Small intestine (tissue), 7 donors: ENCODE measurements around the gene GRIK3. TPM values are rescaled to one million over a fixed set of nuclear protein-coding genes. Genes with fewer than 3 reads are reported as not detected.

Experiments used
- DNase-seq, 2 donors: peaks; one replicate each; pipeline versions ENCODE4 v3.0.0 to v3.0.0-alpha.2; 2013
- FAIRE-seq: peaks from 2 replicates; lab custom pipeline; 2012; peaks lifted over from hg19 to GRCh38; lab: Jason Lieb, UNC
- H3K27ac ChIP-seq, 3 donors: one replicate each; pipeline ENCODE4 v1.5.1; 2013; ENCODE audit warnings: low read length in 2 of 3, mild to moderate bottlenecking in 2 of 3, control low read depth in 1 of 3, inconsistent platforms in 1 of 3, low read depth in 1 of 3, moderate library complexity in 1 of 3
- H3K27me3 ChIP-seq, 3 donors: one replicate each; pipeline ENCODE4 v1.6.1; 2013; ENCODE audit warnings: low read length in 3 of 3, inconsistent platforms in 1 of 3; ENCODE audit not compliant: control insufficient read depth in 3 of 3, insufficient read depth in 3 of 3
- H3K36me3 ChIP-seq, 3 donors: one replicate each; pipeline ENCODE4 v1.6.1; 2013; ENCODE audit warnings: low read length in 3 of 3, inconsistent platforms in 1 of 3, low read depth in 1 of 3, mild to moderate bottlenecking in 1 of 3, moderate library complexity in 1 of 3; ENCODE audit not compliant: control insufficient read depth in 3 of 3, insufficient read depth in 2 of 3
- H3K4me1 ChIP-seq, 3 donors: one replicate each; pipeline ENCODE4 v1.6.1; 2013; ENCODE audit warnings: low read length in 2 of 3, inconsistent platforms in 1 of 3, low read depth in 1 of 3, mild to moderate bottlenecking in 1 of 3, moderate library complexity in 1 of 3; ENCODE audit not compliant: control insufficient read depth in 3 of 3, insufficient read depth in 2 of 3
- H3K4me3 ChIP-seq, 3 donors: one replicate each; pipeline ENCODE4 v1.5.1; 2013; ENCODE audit warnings: low read length in 3 of 3, control low read depth in 1 of 3, inconsistent platforms in 1 of 3, low read depth in 1 of 3, mild to moderate bottlenecking in 1 of 3, moderate library complexity in 1 of 3
- H3K9me3 ChIP-seq, 2 donors: one replicate each; pipeline ENCODE4 v1.6.1; 2013; ENCODE audit warnings: low read depth in 1 of 2, low read length in 1 of 2; ENCODE audit not compliant: control insufficient read depth in 2 of 2, insufficient read depth in 1 of 2
- WGBS, 3 donors: extraction: QIAGEN DNeasy Blood & Tissue Kit; methylation state at CpG; one replicate each; pipeline ENCODE4 v1.1.7; 2013; 5-methylcytosine and 5-hydroxymethylcytosine counted together
- polyA plus RNA-seq, 4 donors: library from polyadenylated mRNA; stranded (reverse) in 3 of 4; unstranded in 1 of 4; fragments of 200-250 nt in 3 of 4; fragments of 120-200 nt in 1 of 4; gene quantifications; one replicate each; pipeline versions ENCODE4 v1.2.1 to v1.2.3, GENCODE V29; 2013
- donor health status: healthy with polysubstance abuse.
- donor health status: control.
- donor health status: control.
- donor health status: Bipolar disorder and iron deficiency.
- donor health status: healthy.

GRIK3 gene
- polyA plus RNA-seq, 4 donors, result 0.81 to 1.9 TPM; not detected in 2

DNA sequence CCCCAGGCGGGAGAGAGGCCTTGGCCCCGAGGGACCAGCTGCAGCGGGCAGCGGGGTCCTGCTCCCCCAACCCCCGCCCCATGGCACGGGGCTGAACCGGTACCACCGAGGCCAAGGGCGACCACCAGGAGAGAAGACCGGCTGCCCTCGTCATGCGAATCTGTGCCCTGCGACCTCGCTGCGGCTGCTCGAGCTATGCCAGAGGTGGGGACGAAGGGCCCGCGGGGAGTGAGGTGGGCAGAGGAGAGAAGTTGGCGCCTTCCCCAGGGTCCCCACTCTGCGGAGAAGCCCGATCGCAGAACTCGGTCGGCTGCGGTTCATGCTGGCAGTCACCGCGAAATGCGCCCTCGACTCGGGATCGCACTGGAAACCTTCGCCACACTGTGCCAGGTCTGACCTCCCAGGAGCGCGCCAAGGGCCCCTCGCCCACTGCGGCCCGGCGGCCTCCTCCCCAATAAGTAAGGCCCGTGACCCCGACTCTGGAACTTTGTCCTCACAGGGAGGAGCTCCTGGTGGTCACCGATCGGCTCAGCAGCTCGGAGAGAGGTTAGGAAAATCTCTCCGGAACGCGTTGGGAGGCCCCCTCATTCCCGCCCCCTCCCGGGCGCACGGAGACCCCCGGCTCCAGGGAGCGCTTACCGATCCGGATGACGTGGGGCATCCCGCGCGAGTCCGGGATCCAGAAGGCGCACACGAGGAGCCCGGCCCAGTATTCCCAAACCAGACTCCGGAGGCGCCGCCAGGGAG is 787 bp downstream of the GRIK3 start:
- peaks cover 14 to 68% (median 43%) of the 10 kb centered on the region in 3 donors for H3K27me3 ChIP-seq
- H3K36me3 ChIP-seq, result no peaks in the 10 kb centered on the region
- H3K4me1 ChIP-seq, result no peaks in the 10 kb centered on the region
- H3K27ac ChIP-seq, result no peak overlapping the region
- FAIRE-seq, result no peak
- no peak overlapping the region for H3K4me3 ChIP-seq
- no peaks in the 10 kb centered on the region for H3K9me3 ChIP-seq
- DNase-seq, result no peak
- WGBS, 3 donors, result 3 to 7% (median 7%) methylated on average over 46 to 66 of the region's 66 CpGs

GRCh38 chr1:37032660-37033354 is 1.5 kb downstream of the GRIK3 start:
- Histone ChIP-seq H3K9me3 (no peaks in the 10 kb centered on the region), H3K36me3 (no peaks in the 10 kb centered on the region), H3K4me1 (no peaks in the 10 kb centered on the region), H3K4me3 (no peak overlapping the region), H3K27ac (no peak overlapping the region), H3K27me3 (peaks cover 14 to 61% (median 45%) of the 10 kb centered on the region in 3 donors)
- WGBS, 3 donors, result 3 to 12% (median 9%) methylated on average over 43 to 60 of the region's 60 CpGs
- FAIRE-seq (no peak), DNase-seq (no peak)

DNA sequence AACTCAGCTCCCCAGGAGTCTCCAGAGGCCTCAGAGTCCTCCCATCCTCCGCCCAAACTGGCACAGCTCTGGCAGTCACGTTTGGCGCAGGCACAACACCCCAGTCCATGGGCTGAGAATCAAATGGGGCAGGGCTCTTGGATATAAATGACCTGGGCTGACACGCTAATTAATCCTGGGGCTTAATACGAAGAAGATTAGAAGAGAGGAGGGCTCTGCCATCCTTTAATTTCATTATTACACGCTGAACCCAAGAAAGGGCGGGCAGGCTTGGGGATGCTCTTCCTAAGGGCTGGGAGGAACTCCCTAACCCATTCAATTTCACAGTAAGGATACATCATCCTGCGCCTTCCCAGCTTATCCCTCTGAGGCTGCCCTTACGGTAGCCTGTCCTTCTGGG is 2.4 kb downstream of the GRIK3 start:
- Histone ChIP-seq H3K9me3 (no peaks in the 10 kb centered on the region), H3K4me3 (no peak overlapping the region), H3K27ac (no peak overlapping the region), H3K4me1 (no peaks in the 10 kb centered on the region), H3K27me3 (peaks cover 14 to 53% (median 42%) of the 10 kb centered on the region in 3 donors), H3K36me3 (no peaks in the 10 kb centered on the region)
- DNase-seq (no peak), FAIRE-seq (no peak)
- 26 to 38% (median 37%) methylated on average over 9 of the region's 9 CpGs for WGBS, 3 donors

DNA sequence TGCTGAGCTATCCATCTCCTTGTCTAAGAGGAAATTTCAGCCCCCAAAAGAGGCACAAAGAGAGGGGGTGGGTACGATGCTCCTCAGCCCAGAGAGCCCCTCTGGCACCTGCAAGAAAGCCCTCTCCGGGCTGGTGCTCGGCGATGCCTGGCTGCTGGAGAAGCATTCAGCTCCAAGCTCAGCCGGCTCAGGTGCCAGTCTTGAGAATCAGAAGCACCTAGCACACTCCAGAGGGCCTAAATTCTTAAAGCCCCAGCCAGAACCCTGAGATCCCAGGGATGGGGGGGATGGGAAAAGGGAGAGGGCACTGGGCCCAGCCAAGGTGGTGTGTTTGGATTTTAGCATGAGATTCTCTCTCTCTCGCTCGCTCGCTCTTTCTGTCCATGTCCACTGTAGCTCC is 2.9 kb downstream of the GRIK3 start:
- FAIRE-seq, result no peak
- DNase-seq, result no peak
- H3K4me3 ChIP-seq, result no peak overlapping the region
- no peaks in the 10 kb centered on the region for H3K36me3 ChIP-seq
- no peaks in the 10 kb centered on the region for H3K9me3 ChIP-seq
- peaks cover 14 to 49% (median 41%) of the 10 kb centered on the region in 3 donors for H3K27me3 ChIP-seq
- no peak overlapping the region for H3K27ac ChIP-seq
- no peaks in the 10 kb centered on the region for H3K4me1 ChIP-seq
- 51 to 66% (median 55%) methylated on average over 8 of the region's 8 CpGs for WGBS, 3 donors

DNA sequence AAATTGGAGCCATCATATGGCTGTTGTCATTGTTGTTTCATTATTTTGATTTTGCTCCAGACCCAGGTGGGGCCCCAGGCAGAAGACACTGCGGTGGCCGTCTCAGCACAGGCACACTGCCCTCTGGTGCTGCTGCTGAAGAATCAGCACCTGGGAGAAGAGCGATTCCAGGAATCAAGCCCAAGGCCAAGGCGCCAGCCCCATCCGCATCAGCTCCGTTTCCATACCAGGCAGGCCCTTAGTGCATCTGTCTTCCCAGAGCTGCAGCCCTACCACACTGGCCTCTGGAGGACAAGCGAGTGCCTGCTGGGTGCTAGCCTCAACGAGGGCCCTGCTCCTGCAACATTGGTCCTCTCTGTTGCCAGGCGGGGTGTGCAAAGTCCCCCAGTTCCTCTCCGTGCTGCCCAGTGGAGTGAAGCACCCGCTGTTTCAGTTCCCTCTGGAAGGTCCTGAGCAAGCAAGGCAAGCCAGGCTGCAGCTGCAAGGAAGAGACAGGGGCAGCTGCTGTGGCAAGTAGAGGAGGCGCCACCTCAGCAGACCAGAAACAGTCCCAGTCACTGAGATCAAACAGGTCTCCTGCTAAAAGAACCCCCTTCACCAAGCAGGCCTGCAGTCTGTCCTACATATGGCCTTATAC is 5.2 kb downstream of the GRIK3 start:
- WGBS, 3 donors, result 36 to 43% (median 38%) methylated on average over 12 of the region's 12 CpGs
- no peak for DNase-seq
- peaks cover 9 to 32% (median 29%) of the 10 kb centered on the region in 3 donors for H3K27me3 ChIP-seq

DNA sequence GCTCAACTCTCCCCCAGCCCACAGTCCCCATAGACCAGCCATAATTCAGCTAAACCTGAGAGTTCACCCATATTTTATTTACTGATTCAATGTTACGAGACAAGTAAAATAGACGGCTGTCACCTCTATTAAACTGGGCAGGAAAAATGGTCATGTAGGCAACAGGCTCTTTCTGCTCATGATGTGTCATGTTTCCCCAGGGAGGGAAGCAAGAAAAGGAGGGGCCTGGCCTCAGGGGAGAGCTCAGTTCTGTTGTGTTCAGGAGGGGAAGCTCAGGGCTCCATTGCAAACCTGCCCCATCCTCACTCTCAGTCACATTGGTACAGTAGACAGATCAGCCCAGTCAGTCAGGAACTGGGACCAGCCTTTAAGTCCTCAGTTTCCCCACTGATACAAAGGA is 12.8 kb downstream of the GRIK3 start:
- H3K4me1 ChIP-seq, result no peaks in the 10 kb centered on the region
- FAIRE-seq, result no peak
- no peaks in the 10 kb centered on the region for H3K36me3 ChIP-seq
- no peak overlapping the region for H3K4me3 ChIP-seq
- peaks cover 0 to 3% of the 10 kb centered on the region in 2 donors for H3K9me3 ChIP-seq
- 93 to 96% (median 94%) methylated on average over 2 of the region's 2 CpGs for WGBS, 3 donors
- H3K27me3 ChIP-seq, result peaks cover 0 to 3% (median 0%) of the 10 kb centered on the region in 3 donors
- H3K27ac ChIP-seq, result no peak overlapping the region
- no peak for DNase-seq

More for the DNA sequence above, 5.2 kb downstream of the GRIK3 start:
- Histone ChIP-seq H3K9me3 (no peaks in the 10 kb centered on the region), H3K36me3 (no peaks in the 10 kb centered on the region), H3K4me3 (no peak overlapping the region), H3K4me1 (no peaks in the 10 kb centered on the region), H3K27ac (no peak overlapping the region)
- FAIRE-seq, result no peak

DNA sequence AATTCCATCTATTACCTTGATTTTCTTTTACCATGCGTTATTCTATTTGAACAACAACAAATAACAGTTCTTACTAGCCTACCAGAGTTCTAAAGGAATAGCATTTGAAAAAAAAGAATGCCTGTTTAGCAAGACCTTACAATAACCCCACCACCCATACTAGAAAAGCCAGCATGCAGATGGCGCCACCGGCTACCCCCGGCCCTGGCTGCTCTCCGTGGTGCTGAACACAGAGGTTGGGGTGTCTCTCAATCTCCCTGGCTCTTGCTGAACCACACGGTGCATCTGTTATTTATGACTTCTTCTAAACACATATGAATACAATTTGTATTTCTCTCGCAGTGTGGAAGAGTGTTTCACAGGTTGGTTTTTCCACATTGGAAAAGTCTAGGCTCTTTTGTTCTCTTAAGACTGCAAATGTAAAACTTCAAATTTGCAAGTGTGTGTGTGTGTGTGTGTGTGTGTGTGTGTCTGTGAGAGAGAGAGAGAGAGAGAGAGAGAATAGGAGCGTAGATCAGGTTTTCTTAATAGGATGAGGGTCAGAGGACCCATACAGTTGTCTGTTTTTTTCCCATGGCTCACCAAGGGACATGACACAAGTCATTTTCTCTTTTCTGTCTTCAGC is 13.6 kb downstream of the GRIK3 start:
- H3K4me1 ChIP-seq, result no peaks in the 10 kb centered on the region
- FAIRE-seq (no peak), DNase-seq (peak in 1 of 2 donors; percentile 17)
- H3K27ac ChIP-seq, result no peak overlapping the region
- no peak overlapping the region for H3K4me3 ChIP-seq
- WGBS, 3 donors, result 10 to 28% (median 25%) methylated on average over 8 of the region's 8 CpGs
- H3K9me3 ChIP-seq, result peaks cover 0 to 3% of the 10 kb centered on the region in 2 donors
- H3K27me3 ChIP-seq, result peaks cover 0 to 3% (median 0%) of the 10 kb centered on the region in 3 donors
- no peaks in the 10 kb centered on the region for H3K36me3 ChIP-seq

GRCh38 chr1:37018510-37018909 is 15.8 kb downstream of the GRIK3 start:
- no peak for FAIRE-seq

More at GRCh38 chr1:37018510-37018909, 15.8 kb downstream of the GRIK3 start:
- Histone ChIP-seq H3K9me3 (peaks cover 0 to 3% of the 10 kb centered on the region in 2 donors), H3K27ac (no peak overlapping the region), H3K36me3 (no peaks in the 10 kb centered on the region), H3K4me1 (no peaks in the 10 kb centered on the region), H3K4me3 (no peak overlapping the region), H3K27me3 (peaks cover 0 to 3% (median 0%) of the 10 kb centered on the region in 3 donors)
- DNase-seq, result no peak
